Keratinocyte (primary cell): ENCODE results near the gene CENPQ.

Experiments used
- EZH2 ChIP-seq: IDR thresholded peaks from one replicate; pipeline ENCODE4 v1.6.1; 2012; ENCODE audit warnings: inconsistent platforms, mild to moderate bottlenecking, low read length, moderate library complexity
- TF ChIP-seq, protein P1 (sequence below), 3 experiments: IDR thresholded peaks in 1 of 3; conservative IDR thresholded peaks in 1 of 3; optimal IDR thresholded peaks in 1 of 3; 2 replicates in 2 of 3; 3 replicates in 1 of 3; pipeline versions ENCODE3 to v1.5.1; 2011; ENCODE audit warnings: low read length in 3 of 3, mild to moderate bottlenecking in 3 of 3, moderate library complexity in 2 of 3, control low read depth in 1 of 3, inconsistent platforms in 1 of 3; ENCODE audit not compliant: insufficient read depth in 2 of 3; ENCODE audit errors: extremely low read depth in 1 of 3

DNA sequence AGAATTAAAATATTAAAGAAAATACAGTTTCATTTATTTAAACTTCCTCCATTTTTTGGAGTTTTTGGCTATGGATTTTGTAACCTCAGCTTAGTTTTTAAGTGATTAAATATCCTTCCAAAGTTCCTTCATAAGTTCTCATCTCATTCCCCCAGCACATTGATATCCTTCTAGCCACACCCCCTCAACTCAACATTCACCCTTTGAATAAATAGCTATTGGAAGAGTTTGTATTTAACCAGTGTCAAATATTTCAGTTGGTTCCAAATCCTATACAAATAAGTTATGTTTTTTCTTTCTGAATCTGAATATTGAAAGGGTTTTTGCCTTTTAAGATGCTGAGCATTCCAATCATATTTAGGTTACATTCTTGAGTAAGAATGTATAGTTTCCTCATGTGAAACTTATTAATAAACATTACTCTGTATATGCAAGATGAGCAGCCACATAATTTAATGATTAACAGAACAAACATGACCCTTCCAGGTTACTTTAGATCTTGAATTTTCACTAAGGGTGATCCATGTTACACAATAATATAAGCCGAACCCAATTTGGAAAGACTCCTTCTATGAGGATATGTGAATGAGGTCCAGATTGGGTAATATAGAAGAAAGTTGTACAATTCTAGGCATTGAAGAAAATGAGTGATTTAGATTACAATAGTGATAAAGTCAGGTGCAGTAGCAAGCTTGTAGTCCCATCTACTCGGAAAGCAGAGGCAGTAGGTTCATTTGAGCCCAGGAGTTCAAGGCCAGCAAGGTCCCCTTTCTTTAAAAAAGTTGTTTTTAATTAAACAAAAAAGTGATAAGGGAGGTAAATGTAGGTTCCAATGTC lies 50.2 kb downstream of the CENPQ start:
- TF ChIP-seq EZH2: no peak
- TF ChIP-seq, protein P1, sequence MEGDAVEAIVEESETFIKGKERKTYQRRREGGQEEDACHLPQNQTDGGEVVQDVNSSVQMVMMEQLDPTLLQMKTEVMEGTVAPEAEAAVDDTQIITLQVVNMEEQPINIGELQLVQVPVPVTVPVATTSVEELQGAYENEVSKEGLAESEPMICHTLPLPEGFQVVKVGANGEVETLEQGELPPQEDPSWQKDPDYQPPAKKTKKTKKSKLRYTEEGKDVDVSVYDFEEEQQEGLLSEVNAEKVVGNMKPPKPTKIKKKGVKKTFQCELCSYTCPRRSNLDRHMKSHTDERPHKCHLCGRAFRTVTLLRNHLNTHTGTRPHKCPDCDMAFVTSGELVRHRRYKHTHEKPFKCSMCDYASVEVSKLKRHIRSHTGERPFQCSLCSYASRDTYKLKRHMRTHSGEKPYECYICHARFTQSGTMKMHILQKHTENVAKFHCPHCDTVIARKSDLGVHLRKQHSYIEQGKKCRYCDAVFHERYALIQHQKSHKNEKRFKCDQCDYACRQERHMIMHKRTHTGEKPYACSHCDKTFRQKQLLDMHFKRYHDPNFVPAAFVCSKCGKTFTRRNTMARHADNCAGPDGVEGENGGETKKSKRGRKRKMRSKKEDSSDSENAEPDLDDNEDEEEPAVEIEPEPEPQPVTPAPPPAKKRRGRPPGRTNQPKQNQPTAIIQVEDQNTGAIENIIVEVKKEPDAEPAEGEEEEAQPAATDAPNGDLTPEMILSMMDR (optimal IDR thresholded peaks at IDR 0.05 in 1 of 3, IDR thresholded peaks at IDR 0.05 in 1 of 3, conservative IDR thresholded peaks at IDR 0.05 in 1 of 3; ENCODE audit: extremely low read depth in 1 of 3, insufficient read depth in 2 of 3, low read length in 3 of 3): no peak
